ENCODE results near the gene HES4.
A peak's percentile ranks its signal among the peaks of the same experiment; 100 is the strongest.
"Not testable (repeated sequence)": the region's sequence is repeated elsewhere in the genome, so short reads cannot be mapped to it uniquely, and the experiment has no call there.

The HES4 gene

GRCh38 chr1:1024149-1024770 lies 24.4 kb upstream of the HES4 start:
- Mint-ChIP-seq H3K36me3 (no peaks in the 10 kb centered on the region), H3K9me3 (no peaks in the 10 kb centered on the region), H3K27ac (no peak overlapping the region), H3K4me1 (peaks cover 6% of the 10 kb centered on the region), H3K4me3 (no peak overlapping the region), H3K27me3 (no peaks in the 10 kb centered on the region)

DNA sequence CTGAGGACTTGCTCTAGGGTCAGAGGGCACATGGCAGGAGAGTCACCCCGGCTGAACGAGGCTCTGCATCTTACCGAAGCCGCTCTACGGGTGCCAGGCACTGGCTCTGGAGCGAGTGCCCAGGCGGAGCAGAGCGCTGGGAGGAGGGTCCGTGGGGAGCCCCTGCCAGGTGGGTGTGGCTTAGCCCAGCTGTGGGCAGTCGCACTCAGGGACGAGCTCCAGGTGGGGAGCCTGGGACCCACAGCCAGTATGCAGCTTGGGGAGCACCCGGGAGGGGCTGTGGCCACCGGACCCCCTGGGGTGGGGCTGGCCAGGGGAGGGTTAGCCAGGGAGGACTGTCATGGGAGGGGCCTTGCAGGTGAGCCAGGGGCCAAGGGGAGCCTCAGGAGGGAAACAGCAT lies 23.8 kb upstream of the HES4 start:
- no peak overlapping the region for H3K4me3 Mint-ChIP-seq
- H3K9me3 Mint-ChIP-seq: no peaks in the 10 kb centered on the region
- no peaks in the 10 kb centered on the region for H3K36me3 Mint-ChIP-seq
- no peaks in the 10 kb centered on the region for H3K27me3 Mint-ChIP-seq
- H3K4me1 Mint-ChIP-seq: peaks cover 6% of the 10 kb centered on the region
- no peak overlapping the region for H3K27ac Mint-ChIP-seq

DNA sequence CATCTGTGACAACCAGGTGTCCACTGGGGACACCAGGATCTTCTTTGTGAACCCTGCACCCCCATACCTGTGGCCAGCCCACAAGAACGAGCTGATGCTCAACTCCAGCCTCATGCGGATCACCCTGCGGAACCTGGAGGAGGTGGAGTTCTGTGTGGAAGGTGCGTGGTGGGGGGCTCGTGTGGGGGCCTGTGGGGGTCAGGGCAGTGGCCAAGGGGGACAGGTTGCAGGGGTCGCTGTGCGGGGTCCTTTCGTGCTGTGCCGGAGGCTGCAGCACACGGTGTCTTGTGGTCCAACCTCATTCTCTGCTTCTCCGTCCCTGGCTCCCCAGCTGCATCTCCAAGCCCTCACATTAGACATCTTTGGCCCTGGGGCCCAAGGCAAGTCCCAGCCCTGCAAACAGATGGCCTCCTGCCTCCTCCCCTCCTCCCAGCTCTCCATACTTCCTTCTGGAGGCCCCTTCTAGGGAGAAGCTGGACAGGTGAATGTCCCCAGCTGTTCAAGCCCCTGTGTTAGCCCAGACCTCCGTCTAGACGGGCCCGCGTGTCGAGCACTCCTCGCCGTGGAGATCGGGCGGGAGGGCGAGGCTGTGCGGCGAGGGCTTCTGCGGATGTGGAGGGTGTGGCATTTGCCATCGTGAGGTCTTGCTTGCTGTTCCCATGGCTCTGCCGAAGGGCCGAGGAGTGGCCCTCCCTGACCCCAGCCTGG lies 22.6 kb upstream of the HES4 start:
- Mint-ChIP-seq H3K4me3 (no peak overlapping the region), H3K27ac (no peak overlapping the region), H3K36me3 (no peaks in the 10 kb centered on the region), H3K9me3 (no peaks in the 10 kb centered on the region), H3K4me1 (peaks cover 9% of the 10 kb centered on the region), H3K27me3 (no peaks in the 10 kb centered on the region)

DNA sequence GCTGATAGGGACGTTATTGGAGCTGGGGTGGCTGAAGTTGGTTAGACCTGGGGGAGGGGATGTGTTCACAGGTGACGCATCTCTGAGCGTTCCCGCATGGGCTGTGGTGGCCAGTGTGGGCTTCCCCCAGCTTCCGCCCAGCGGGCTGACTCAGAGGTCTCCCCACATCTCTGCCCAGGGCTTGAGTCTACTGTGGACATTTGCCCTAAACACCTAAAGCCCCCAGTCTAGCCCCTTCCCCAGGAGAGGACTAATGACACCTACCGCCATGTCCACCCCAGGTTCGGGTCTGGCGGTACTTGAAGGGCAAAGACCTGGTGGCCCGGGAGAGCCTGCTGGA lies 22.0 kb upstream of the HES4 start:
- Mint-ChIP-seq H3K9me3 (no peaks in the 10 kb centered on the region), H3K27ac (no peak overlapping the region), H3K27me3 (no peaks in the 10 kb centered on the region), H3K4me1 (peaks cover 13% of the 10 kb centered on the region), H3K4me3 (peak overlapping the region; percentile 15), H3K36me3 (no peaks in the 10 kb centered on the region)

DNA sequence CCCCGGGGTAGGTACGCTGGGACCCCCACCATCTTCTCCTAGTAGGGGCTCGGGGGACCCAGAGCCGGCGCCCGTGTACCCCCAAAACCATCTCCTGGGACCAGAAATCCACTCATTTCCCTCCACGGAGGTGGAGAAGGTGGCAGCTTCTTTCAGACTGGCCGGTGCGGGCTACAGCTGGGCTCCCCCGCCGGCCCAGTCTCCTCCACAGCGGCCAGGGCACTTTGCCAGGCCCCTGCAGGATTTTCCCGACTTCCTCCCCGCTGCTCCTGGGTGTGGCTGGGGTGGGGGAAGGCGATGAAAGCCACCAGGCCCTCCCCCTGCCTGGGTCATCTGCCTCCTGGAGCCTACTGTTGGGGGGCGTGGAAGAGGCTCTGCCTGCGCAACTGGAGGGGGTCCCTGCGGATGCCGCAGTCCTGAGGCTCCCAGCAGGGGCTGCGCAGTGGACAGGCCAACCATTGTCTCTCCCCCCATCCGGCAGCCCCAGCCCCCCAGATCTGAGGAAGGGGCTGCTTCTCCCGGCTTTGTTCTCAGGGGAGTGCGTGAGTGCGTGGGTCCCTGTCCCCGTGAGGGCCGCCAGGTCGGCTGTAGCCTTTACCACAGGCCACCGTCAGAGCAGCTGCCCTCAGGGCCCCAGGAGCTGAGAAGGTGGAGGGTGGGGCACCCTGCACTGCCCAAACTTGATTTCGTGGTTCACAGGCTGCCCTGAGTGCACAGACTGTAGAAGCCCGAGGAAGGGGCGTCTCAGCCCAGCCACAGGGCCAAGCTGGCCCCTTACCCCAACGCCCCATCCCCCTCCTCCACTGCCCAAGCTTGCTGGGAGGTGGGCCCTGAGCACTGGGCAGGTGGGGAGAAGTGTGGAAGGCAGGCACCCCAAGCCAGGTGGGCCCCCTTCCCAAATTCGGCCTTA lies 21.4 kb upstream of the HES4 start:
- no peaks in the 10 kb centered on the region for H3K9me3 Mint-ChIP-seq
- no peaks in the 10 kb centered on the region for H3K36me3 Mint-ChIP-seq
- H3K27ac Mint-ChIP-seq: no peak overlapping the region
- no peaks in the 10 kb centered on the region for H3K27me3 Mint-ChIP-seq
- no peak overlapping the region for H3K4me3 Mint-ChIP-seq
- peaks cover 13% of the 10 kb centered on the region for H3K4me1 Mint-ChIP-seq

- Mint-ChIP-seq H3K27me3 (no peaks in the 10 kb centered on the region), H3K27ac (no peak overlapping the region), H3K9me3 (no peaks in the 10 kb centered on the region), H3K36me3 (no peaks in the 10 kb centered on the region), H3K4me3 (no peak overlapping the region), H3K4me1 (peaks cover 13% of the 10 kb centered on the region)
These were observed 20.6 kb upstream of the HES4 start for GRCh38 chr1:1020415-1021009.

- Mint-ChIP-seq H3K4me3 (peak within 1 kb of the TSS; percentile 64), H3K27me3 (no peaks in the 10 kb centered on the region), H3K4me1 (peaks cover 13% of the 10 kb centered on the region), H3K9me3 (no peaks in the 10 kb centered on the region), H3K36me3 (no peaks in the 10 kb centered on the region), H3K27ac (no peak within 1 kb of the TSS)
These were observed 20.1 kb upstream of the HES4 start, which contains the start of gene AGRN for GRCh38 chr1:1020000-1020404. AGRN (plus strand) TSS chr1:1020120; CDS start chr1:1020173, 53 bp downstream.

GRCh38 chr1:1019122-1019999 lies 19.5 kb upstream of the HES4 start:
- no peaks in the 10 kb centered on the region for H3K9me3 Mint-ChIP-seq
- peaks cover 19% of the 10 kb centered on the region for H3K4me1 Mint-ChIP-seq
- no peaks in the 10 kb centered on the region for H3K27me3 Mint-ChIP-seq
- no peak overlapping the region for H3K27ac Mint-ChIP-seq
- H3K36me3 Mint-ChIP-seq: no peaks in the 10 kb centered on the region
- peak overlapping the region; percentile 64 for H3K4me3 Mint-ChIP-seq

DNA sequence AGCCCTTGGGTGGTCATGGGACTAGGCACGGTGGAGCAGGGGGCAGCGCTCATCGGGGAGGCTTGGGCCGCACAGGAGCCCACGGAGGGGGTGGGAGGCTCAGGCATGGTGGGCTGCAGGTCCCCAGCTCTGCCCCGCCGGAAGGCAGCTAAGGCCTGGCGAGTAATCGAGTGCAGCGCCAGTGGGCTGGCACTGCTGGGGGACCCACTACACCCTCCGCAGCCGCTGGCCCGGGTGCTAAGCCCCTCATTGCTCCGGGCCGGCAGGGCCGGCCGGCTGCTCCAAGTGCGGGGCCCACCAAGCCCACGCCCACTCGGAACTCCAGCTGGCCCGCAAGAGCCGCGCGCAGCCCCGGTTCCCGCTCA lies 18.4 kb upstream of the HES4 start:
- H3K4me3 Mint-ChIP-seq: not testable (repeated sequence)

GRCh38 chr1:1017397-1018320 lies 17.8 kb upstream of the HES4 start:
- Mint-ChIP-seq H3K4me1 (peaks cover 36% of the 10 kb centered on the region), H3K4me3 (peak overlapping the region; percentile 41)
- not testable (repeated sequence) for H3K27ac Mint-ChIP-seq, H3K9me3 Mint-ChIP-seq, H3K36me3 Mint-ChIP-seq, H3K27me3 Mint-ChIP-seq

More for the DNA sequence above, 18.4 kb upstream of the HES4 start:
- not testable (repeated sequence) for H3K27ac Mint-ChIP-seq, H3K36me3 Mint-ChIP-seq, H3K9me3 Mint-ChIP-seq, H3K27me3 Mint-ChIP-seq
- peaks cover 29% of the 10 kb centered on the region for H3K4me1 Mint-ChIP-seq

DNA sequence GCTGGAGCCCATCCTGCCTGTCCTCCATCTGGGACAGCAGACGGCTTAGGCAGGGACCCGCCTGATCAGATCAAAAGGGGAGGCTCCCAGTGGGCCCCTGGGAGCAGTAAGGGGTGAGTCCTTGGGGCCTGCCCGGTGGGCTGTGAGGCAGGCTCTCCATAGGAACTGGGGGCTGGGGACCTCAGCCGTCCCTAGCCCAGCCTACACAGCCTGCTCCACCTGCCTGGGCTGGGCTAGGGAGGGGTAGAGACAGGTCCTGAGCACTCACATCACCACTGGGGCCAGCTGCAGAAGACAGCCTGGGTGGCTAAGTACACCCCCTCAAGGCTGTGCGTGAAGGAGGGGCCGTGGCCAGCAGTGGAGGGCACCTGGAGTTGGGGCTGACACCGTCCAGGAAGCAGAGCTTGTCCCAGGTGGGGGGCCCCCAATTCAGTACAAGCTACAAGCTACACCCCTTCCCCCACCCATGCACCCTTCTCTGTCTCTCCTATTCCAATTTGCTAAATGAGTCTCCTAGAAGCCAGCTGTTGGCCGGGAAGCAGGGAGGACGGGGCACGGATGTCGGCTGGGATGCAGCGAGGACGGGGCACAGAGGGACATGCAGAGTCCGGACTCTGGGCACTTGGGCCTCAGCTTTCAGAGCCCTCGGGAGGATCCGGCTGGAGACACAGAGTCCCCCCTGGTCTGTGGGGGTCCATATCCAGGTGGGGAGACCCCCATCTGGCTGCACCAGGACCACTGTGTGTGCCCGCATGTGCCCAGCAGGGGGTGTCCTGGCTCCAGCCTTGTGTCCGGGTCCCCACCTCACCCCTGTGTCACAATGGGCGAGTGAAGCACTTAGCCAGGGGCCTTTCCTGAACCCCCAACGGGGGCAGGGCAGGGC lies 15.1 kb upstream of the HES4 start:
- no peaks in the 10 kb centered on the region for H3K36me3 Mint-ChIP-seq
- peak overlapping the region; percentile 90 for H3K4me3 Mint-ChIP-seq
- no peaks in the 10 kb centered on the region for H3K27me3 Mint-ChIP-seq
- H3K9me3 Mint-ChIP-seq: no peaks in the 10 kb centered on the region
- H3K27ac Mint-ChIP-seq: peak overlapping the region; percentile 91
- peaks cover 32% of the 10 kb centered on the region for H3K4me1 Mint-ChIP-seq

- Mint-ChIP-seq H3K4me3 (peak overlapping the region; percentile 90), H3K36me3 (no peaks in the 10 kb centered on the region), H3K27ac (peak overlapping the region; percentile 91), H3K9me3 (no peaks in the 10 kb centered on the region), H3K4me1 (peaks cover 33% of the 10 kb centered on the region), H3K27me3 (no peaks in the 10 kb centered on the region)
These were observed 14.2 kb upstream of the HES4 start for GRCh38 chr1:1013922-1014648.
